Activated CD4-positive, alpha-beta T cell treated with anti-CD3 and anti-CD28 coated beads for 4 hours (primary cell): ENCODE measurements around the gene ADCY2.

Experiments
- DNase-seq, 2 donors: peaks; one replicate each; pipeline ENCODE4 v3.0.0-alpha.2; 2020

The ADCY2 gene

GRCh38 chr5:7794823-7795222 is 398.9 kb downstream of the ADCY2 start:
- DNase-seq, result no peak

GRCh38 chr5:7795306-7795705 is 399.4 kb downstream of the ADCY2 start:
- no peak for DNase-seq

- DNase-seq, result no peak
Measured at GRCh38 chr5:7801891-7802614, 406.1 kb downstream of the ADCY2 start.

- no peak for DNase-seq
Measured at GRCh38 chr5:7802855-7803254, 406.9 kb downstream of the ADCY2 start.

- DNase-seq, result no peak
Measured at GRCh38 chr5:7803937-7804336, 408.0 kb downstream of the ADCY2 start.

- DNase-seq, result no peak
Measured at GRCh38 chr5:7805379-7805778, 409.4 kb downstream of the ADCY2 start.

- DNase-seq, result no peak
Measured at GRCh38 chr5:7808998-7809397, 413.1 kb downstream of the ADCY2 start.

- DNase-seq, result no peak
Measured at GRCh38 chr5:7811715-7812114, 415.8 kb downstream of the ADCY2 start.

GRCh38 chr5:7813007-7813406 is 417.1 kb downstream of the ADCY2 start:
- DNase-seq, result no peak

GRCh38 chr5:7813576-7813975 is 417.6 kb downstream of the ADCY2 start:
- no peak for DNase-seq

- DNase-seq, result no peak
Measured at GRCh38 chr5:7814816-7815215, 418.9 kb downstream of the ADCY2 start.

GRCh38 chr5:7815892-7816534 is 420.1 kb downstream of the ADCY2 start:
- peak; percentile 51 to 56 for DNase-seq

- no peak for DNase-seq
Measured at GRCh38 chr5:7816535-7816901, 420.6 kb downstream of the ADCY2 start.

GRCh38 chr5:7822449-7822848 is 426.5 kb downstream of the ADCY2 start:
- no peak for DNase-seq

- DNase-seq, result no peak
Measured at GRCh38 chr5:7823594-7823993, 427.7 kb downstream of the ADCY2 start.

GRCh38 chr5:7824995-7825394 is 429.1 kb downstream of the ADCY2 start:
- DNase-seq, result no peak

- no peak for DNase-seq
Measured at GRCh38 chr5:7825630-7826029, 429.7 kb downstream of the ADCY2 start.

- DNase-seq, result no peak
Measured at GRCh38 chr5:7827610-7828009, 431.7 kb downstream of the ADCY2 start.

- DNase-seq, result no peak
Measured at GRCh38 chr5:7828269-7828668, 432.3 kb downstream of the ADCY2 start.

- no peak for DNase-seq
Measured at GRCh38 chr5:7834982-7835381, 439.0 kb downstream of the ADCY2 start.

GRCh38 chr5:7837403-7837802 is 441.5 kb downstream of the ADCY2 start:
- no peak for DNase-seq

- DNase-seq, result no peak
Measured at GRCh38 chr5:7842531-7842930, 446.6 kb downstream of the ADCY2 start.

- no peak for DNase-seq
Measured at GRCh38 chr5:7844901-7845300, 449.0 kb downstream of the ADCY2 start.

GRCh38 chr5:7845557-7845956 is 449.6 kb downstream of the ADCY2 start:
- no peak for DNase-seq

- DNase-seq, result no peak
Measured at GRCh38 chr5:7846327-7846726, 450.4 kb downstream of the ADCY2 start.
